Activated CD4-positive, alpha-beta T cell treated with anti-CD3 and anti-CD28 coated beads, Interleukin-2, Interleukin-6, amounts not matched to agents 100 ng/mL and 50 ng/mL, durations not matched to agents 16 hours and 8 hours (primary cell): ENCODE data around the gene DPP6.
"Not testable (repeated sequence)": the region's sequence is repeated elsewhere in the genome, so short reads cannot be mapped to it uniquely, and the experiment has no call there.

ENCODE experiments used
- DNase-seq: peaks from one replicate; pipeline ENCODE4 v3.0.0-alpha.2; 2020

Gene DPP6

DNA sequence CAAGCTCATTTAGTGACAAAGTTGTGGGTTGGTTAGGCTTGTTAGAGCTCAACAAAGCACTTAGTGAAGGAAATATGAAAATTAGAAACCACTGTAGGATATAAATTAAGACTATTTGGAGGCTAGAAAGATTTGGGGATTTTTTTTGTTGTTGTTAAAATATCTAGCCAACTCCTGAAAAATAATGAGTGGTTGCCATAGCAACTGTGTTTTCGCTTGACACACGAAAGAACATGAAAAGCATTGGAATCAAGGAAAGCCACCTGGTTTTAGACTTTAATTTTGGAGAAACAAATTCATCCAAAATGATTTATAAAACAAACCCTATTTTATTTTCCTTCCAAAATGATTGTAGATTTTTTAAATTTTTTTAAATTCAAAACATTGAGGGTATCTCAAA, 26.3 kb downstream of the DPP6 start:
- not testable (repeated sequence) for DNase-seq

DNA sequence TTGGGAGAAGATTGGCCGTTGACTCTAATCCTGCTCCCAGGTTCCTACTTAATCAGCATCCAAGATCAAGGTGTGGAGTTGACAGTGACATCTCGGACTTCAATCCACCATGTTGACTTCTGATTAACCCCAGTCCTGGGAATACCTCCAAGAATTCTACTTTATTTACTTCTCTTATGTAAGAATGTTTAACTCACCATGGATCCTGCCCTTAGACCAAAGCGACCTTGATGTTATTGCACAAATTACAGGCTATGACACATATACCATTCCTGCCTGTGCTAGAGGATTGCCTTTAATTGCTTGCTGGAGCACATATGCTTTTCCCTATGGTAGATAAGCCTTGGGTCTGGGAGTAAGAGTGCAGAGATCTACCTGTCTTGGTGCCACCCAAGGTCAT, 28.1 kb downstream of the DPP6 start:
- DNase-seq, result not testable (repeated sequence)

DNA sequence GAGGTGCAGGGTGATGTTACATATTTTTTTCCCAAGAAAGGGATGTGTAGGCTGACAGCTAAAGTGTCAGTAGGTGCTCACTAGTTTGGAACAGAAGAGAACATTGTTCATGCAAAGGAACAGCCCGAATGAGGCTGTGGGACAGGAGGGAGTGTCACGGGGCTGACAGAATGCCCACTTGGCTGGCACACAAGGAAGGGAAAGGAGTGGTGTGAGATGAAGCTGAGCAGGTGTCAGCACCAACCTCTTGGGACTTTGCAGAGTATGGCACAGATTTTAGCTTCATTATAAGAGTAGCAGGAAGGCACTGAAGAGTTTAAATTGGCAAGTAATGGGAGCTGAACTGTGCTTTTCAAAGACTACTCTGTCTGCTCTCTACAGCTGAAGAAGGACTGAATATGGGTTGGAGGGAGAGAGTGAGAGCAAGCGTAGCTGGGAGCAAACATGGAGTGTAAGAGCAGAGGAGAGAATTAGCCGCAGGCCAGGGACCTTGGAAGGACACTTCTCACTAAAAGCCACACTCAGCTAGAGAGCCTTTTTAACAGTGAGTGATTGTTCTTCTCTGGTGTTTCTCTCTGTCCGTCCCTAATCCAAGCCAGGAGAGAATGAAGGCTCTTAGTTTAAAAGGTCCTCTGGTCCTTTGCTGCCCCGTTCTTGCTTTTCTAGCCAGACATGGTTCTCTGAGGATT, 35.0 kb downstream of the DPP6 start:
- DNase-seq, result not testable (repeated sequence)

DNA sequence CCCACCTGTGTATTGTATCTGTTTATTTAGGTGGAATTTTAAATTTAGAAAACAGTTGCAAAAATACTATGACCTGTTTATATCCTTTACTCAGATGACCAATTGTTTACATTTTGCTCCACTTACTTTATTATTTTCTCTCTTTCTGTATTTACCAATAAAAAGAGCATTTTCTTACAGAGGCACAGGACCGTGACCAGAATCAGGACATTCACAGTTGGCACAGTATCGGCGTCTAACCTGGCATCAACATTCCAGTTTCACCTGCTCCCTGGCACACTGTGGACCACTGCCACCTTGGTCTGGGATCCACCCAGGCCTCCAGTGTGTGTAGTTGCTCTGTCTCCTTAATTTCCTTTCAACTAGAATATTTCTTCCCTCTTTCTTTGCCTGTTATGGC, 39.9 kb downstream of the DPP6 start:
- DNase-seq, result not testable (repeated sequence)

DNA sequence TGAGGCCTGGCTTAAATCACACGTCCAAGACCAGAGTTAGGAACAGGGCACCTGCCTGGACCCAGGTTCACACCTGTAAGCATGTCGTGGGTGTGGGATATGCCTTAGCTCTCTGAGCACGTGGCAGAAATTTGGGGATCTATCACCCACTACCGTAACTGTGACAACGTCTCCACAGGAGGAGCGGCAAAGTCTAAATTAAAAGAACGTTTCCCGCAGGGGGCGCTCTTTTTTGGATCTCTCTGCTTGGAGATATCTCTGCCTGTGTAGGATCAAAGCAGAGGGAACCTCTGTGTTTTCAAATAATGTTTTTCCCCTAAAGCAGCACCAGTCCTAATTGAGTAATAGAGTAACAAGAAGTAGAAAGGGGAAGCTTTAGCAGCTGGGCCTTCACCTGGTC, 43.0 kb downstream of the DPP6 start:
- not testable (repeated sequence) for DNase-seq

DNA sequence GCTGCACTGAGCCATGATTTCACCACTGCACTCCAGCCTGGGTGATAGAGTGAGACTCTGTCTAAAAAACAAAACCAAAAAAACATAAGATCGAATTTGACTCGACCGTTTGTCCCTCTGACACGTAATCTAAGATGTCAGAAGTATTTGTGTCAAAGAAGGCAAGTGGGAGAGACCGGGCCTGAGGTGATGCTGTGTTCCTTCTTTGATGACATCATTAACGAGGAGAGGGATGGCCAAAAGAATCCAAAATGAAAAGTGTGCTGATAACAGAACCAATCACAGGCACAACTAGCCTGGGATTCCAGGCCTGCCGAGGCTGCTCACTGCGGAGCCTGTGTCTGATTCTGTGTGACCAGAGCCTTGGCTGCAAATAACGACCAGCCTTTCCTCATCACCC, 52.9 kb downstream of the DPP6 start:
- not testable (repeated sequence) for DNase-seq

DNA sequence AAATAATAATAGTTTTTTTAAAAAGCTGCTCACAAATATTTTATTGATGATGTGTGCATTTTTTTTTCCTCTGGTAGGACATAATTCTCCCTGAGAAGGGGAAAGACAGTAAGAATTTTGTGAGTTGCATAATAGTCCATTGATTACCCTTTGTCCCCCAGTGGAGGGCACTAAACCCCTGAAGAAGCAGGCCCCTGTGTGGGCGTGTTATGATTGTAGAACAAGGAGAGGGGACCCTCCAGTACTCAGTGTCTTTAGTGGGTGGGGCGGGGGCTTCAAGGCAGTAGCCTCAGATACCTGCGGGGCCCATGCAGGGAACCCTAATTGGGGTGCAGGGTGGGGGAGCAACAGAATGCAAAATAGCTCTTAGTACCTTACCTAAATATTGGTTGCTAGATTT, 57.4 kb downstream of the DPP6 start:
- DNase-seq, result not testable (repeated sequence)

DNA sequence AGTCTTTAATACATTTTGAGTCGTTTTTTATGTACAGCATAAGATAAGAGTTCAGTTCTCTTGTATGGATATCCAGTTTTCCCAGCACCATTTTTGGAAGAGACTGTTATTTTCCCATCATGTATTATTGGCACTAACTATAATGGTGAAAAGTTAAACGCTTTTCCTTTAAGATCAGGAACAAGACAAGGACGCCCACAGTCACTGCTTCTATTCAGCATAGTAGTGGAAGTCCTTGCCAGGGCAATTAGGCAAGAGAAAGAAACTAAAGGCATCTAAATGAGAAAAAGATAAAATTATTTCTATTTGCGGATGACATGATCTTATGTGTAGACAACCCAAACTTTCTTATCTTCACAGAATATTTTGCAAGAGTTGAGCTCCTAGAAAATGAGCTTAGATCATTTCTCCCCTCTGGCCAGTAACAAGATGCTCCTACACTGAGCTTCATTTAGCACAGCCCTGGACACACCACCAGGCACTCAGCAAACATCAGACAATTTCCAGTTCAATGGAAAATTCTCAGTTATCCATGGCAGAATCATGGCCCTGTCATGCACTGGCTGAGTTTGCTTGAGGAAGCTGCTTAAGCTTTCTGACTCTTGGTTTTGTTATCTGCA, 61.6 kb downstream of the DPP6 start:
- not testable (repeated sequence) for DNase-seq

DNA sequence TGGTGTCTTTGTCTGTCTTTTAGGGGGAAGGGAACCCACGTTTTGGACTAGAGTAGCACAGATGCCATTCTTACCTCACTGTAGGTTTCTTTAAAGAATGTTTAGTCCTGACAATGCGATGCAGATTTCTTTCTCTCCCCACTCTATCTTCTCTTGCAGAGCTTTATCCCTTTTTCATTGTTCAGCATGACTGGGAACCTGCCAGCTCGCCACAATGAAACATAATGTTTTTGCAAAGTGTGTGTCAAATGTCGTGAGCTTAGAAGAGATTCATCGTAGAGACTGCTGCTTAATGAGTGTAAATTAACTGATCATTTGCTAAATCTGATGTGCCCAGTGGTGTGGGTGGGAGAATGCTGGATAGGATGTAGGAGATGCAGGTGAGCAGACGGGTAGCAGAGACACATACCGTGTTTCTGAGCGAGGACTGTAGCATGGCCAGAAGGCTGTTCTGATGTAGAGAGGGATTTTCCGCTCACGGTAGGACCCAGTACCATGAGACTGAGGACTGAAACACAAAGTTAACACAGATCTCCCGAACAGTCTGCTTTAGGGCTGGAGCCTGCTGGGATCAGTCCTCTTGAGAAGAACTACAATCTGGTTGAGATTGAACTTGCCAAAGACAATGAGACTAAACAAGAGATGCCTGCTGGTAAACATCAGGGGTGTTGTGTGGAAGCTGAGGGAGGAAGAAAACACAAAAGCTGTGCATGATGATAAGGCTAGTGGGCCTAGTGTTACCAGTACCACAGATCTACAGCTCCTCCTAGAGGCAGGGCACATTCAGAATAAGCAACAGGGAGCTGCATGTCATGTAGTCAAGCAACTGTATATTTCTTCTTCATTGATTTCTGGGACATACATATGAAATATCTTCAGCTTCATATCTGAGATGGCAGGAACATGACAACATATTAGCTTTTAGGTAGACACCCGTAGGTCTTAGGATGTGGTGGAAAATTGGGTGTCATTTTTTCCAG, 65.5 kb downstream of the DPP6 start:
- not testable (repeated sequence) for DNase-seq

DNA sequence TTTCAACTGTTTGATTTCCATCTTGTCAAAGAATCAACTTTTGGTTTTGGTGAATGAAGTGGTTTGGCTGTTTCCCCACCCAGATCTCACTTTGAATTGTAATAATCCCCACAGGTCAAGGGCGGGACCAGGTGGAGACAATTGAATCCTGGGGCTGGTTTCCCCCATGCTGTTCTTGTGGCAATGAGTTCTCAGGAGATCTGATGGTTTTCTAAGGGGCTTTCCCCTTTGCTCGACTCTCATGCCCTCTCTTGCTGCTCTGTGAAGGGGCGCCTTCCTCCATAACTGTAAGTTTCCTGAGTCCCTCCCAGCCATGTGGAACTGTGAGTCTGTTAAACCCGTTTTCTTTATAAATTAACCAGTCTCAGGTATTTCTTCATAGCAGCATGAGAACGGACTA, 68.6 kb downstream of the DPP6 start:
- not testable (repeated sequence) for DNase-seq

DNA sequence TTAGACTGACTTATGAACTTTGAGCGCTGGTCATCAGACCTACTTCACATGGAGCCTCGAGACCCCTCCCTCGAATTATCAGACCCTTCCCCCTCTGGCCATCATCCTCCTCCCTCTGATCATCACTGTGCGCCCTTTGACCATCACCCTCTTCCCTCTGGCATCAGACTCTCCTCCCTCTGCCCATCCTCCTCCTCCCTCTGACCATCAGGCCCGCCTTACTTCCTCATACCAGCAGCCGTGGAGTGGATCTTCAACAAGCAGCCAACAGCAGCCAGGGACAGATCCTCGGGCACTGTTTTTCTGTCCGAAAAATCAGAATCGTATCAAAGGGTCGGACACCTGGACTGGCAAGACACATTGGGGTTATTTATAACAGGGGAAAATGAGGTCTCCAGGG, 70.5 kb downstream of the DPP6 start:
- DNase-seq, result not testable (repeated sequence)

DNA sequence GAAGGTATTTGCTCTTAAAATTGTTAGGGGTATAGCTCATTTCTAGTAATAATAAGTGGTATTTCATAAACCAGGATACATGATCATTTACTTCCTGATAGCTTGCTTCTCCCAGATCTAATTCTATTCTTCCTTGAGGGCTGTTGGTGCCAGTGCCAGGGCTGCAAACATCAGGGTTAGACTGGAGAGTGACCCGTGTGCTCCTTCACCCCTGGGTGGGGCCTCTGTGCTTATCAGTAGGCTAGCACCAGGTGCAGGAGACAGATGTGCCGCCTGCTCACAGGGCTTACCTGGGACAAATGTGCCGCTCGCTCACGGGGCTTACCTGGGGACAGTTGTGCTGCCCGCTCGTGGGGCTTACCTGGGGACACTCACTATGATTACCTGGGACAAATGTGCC, 71.2 kb downstream of the DPP6 start:
- not testable (repeated sequence) for DNase-seq

DNA sequence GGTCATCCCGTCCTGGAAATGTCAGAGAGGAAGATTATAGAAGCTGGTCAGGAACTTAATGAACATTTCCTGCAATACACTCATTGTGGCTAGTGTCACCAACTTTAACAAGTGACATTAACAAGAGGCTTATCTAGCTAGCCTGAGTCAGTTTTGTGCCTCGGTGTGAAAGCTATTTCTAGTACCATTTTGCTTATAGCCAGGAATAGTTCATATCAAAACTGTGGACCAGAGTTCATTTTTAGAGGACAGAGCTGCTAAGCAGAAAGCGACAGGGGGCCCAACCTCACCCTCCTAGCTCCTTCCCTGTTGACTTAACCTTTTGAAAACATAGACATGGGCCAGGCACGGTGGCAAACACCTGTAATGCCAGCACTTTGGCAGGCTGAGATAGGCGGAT, 76.9 kb downstream of the DPP6 start:
- not testable (repeated sequence) for DNase-seq

DNA sequence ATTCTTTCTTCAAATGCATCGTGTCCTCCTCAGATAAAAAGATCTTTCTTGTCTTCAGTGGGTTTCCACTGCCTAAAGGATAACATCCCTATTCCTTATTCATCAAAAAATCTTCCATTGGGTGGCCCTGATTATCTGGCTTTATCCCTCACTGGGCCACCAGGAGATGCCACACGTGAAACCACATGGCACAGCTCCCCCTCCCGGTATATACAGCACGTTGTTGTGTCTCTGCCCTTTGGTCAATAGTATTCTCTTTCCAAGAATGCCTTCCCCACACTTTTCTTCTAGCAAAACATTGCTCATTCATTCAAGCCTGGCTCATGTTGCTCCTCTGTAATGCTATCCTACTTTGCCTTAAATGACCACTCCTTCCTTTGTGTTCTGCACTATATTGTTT, 80.4 kb downstream of the DPP6 start:
- DNase-seq, result not testable (repeated sequence)

DNA sequence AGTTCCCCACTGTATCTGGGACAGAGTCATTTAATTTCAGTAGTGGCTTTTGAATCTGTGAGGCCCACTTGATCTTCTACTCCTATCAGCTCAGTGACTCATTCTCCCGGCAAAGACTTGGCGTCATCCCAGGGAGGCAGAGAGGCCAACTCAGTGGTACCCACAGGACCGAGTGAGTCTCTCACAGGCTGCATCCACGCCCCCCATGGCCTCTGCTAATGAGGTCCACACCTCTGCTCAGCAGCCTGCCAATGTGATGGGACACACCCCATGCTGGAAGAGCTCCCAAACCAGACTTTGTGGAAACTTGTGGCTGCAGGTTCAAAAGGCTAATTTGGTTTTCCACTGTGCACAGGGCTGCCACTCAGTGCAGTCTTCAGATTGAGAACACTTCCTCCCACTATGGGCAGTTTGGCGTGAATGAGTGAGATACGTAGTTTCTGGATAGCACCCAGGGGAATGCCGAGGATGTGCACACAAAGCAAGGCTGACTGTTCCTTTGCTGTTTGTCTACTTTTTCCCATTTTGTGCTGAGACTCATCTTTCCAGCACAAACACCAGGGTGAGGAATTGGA, 81.6 kb downstream of the DPP6 start:
- not testable (repeated sequence) for DNase-seq

DNA sequence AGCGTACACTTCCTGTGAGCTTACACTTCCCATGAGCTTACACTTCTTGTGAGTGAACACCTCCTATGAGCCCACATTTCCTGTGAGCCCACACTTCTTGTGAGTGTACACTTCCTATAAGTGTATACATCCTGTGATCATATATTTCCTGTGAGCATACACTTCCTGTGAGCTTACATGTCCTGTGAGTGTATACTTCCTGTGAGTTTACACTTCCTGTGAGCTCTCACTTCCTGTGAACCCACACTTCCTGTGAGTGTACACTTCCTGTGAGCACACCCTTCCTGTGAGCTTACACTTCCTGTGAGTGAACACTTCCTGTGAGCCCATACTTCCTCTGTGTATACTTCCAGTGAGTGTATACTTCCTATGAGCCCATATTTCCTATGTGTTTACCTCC, 82.5 kb downstream of the DPP6 start:
- DNase-seq, result not testable (repeated sequence)

DNA sequence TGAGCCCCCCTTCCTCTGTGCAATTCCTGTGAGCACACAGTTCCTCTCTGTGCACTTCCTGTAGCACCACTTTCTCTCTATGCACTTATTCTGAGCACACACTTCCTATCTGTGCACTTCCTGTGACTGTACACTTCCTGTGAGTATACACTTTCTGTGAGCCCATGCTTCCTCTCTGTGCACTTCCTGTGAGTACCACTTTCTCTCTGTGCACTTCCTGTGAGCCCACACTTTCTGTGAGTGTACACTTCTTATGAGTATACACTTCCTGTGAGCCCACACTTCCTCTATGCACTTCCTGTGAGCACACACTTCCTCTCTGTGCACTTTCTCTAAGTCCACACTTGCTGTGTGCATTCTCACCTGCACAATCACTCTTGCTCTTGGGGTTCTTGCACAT, 83.4 kb downstream of the DPP6 start:
- not testable (repeated sequence) for DNase-seq

DNA sequence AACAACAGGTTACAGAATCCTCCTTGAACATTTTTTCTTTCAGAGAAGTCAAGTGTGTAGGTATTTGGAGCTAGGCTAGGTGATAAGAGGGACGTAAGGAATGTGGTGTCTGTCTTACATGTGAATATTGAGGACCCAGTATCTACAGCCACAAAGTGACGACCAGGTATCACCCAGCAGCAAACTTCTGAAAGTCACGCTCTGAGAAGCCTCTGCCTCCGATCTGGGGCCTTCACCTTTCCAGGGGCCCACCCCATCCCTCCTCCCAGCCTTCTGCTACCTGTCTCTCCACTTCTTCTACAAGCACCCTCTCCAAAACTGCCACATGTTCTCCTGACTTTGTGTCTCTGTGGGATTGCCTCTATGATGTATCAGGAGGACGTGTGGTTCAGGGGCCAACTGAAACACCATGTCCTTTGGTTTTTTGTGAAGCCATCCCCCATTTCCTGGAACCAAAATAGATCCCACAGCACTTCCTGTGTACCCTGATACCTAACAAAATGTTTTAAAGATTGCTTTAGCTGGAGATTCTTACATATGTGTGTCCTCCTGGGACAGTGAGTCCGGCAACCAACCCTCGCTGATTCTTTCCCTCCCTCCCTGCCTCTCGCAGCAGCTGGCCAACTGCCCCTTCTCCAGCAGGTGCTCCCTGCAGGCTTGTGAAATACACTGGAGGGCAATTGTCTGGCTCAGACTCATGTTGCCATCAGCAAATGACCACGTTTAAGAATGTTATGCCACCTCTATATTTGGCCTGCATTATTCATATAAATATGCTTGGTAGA, 93.9 kb downstream of the DPP6 start:
- DNase-seq, result not testable (repeated sequence)

DNA sequence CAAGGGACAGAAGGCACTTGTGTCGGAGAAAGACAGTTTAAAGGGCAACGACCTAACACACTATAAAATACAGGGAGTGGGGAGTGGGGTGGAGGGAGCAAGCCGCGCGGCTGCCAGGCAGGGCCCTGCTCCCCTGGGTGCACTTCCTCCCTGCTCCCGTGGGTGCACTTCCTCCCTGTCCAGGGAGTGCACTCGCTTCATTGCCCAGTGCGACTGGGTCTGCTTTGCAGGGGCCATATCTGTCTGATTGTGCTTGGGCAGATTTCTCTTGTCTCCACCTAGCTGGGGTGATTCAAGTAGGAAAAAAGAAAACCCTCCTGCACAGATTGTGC, 94.5 kb downstream of the DPP6 start:
- DNase-seq, result not testable (repeated sequence)

DNA sequence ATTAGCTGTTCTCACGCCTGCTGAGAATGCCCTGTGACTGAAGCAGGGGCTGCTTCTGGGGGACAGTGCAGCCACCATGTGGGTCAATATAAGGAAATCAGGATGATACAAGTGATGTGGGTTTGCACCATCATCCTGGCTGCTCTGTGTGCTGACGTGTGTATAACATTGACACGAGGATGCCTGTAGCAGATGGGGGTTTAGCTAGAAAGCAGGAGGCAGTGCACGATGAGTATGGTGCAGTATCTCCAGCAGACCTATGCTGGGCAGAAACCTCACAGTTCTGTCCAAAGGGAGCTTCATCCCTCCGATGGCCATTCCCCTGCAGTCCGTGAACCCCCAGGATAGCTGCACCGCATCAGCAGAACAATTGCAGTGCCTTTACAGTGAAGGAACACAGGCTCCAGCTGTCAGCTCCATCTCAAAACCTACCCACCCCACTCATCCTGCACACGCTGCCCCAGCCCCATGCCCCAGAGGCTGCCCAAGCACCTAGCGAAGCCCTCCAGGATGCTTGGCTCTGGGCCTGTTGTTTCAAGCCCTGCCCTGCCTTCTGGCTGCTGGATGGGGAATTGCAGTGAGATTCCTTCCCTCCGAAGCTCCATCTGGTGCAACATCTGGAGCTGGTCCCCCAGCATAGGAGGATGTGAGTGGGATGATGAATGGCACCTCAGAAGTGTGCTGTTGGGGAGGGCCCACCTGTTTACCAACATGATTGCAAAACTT, 96.8 kb downstream of the DPP6 start:
- DNase-seq, result not testable (repeated sequence)

DNA sequence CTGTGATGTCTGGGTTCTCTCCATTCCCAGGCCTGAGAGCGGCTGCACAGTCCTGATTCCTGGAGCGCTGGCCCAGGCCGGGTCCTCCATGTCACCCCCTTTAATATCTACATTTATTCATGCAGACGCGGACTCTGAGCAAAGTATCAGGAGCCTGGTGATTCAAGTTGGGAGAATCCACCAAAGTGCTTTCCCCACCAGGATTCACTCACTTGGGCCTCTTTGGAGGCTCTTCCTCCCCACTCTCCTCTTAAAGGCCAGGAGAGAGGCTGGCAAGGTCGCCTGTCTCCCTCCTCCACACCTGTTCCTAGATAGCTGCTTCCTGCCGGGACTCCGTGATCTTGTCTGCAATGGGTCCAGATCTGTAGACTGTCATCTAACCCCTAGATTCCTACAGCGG, 98.5 kb downstream of the DPP6 start:
- not testable (repeated sequence) for DNase-seq

DNA sequence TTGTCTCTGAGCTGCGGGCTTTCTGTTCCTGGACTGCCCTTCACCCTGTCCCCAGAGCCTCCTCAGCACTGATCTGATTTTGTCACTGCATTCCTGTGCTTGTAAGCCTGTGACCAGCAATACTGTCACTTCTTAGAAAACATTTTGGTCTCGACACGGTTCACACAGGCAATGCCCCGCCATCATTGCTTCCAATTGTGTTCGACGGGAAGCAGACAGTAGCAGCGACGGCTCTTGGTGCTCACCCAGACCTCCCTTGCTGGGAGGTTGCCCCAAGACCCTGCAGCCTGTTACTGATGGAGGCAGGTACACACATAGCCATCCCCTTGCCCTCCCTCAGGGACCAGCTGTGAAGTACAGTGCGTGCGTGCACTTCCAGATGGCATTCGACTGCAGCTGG, 99.1 kb downstream of the DPP6 start:
- DNase-seq, result not testable (repeated sequence)
